Ascending aorta (tissue), 2 donors: ENCODE measurements around the gene TSPAN15. TPM values are rescaled to one million over a fixed set of nuclear protein-coding genes. Genes with fewer than 3 reads are reported as not detected.

ENCODE experiments used
- DNase-seq, 2 donors: peaks; one replicate each; pipeline ENCODE4 v3.0.0-alpha.2; 2019; ENCODE audit warnings: low spot score in 2 of 2
- H3K27ac ChIP-seq, 2 donors: fragments of 200-600 bp; sonication (generic); one replicate each; pipeline ENCODE4 v1.5.1; 2016 to 2017; ENCODE audit warnings: mild to moderate bottlenecking in 1 of 2
- H3K27me3 ChIP-seq: fragments of 200-600 bp; sonication (generic); one replicate; pipeline ENCODE4 v1.5.1; 2017
- H3K36me3 ChIP-seq, 2 donors: fragments of 200-600 bp; sonication (generic); one replicate each; pipeline ENCODE4 v1.5.1; 2016
- H3K4me1 ChIP-seq, 2 donors: fragments of 200-600 bp; sonication (generic); one replicate each; pipeline ENCODE4 v1.5.1; 2016 to 2017; ENCODE audit warnings: mild to moderate bottlenecking in 1 of 2
- H3K4me3 ChIP-seq, 2 donors: fragments of 200-600 bp; sonication (generic); one replicate each; pipeline ENCODE4 v1.5.1; 2016 to 2017; ENCODE audit warnings: mild to moderate bottlenecking in 1 of 2
- H3K9me3 ChIP-seq, 2 donors: fragments of 200-600 bp; sonication (generic); one replicate each; pipeline ENCODE4 v1.5.1; 2016
- CTCF ChIP-seq, 3 experiments: fragments of 200-600 bp in 2 of 3; fragments of 450-650 bp in 1 of 3; sonication (generic) in 2 of 3; IDR thresholded peaks; one replicate each; pipeline ENCODE4 v1.5.1; 2016 to 2019; ENCODE audit warnings: antibody characterized with exemption in 3 of 3, mild to moderate bottlenecking in 1 of 3, moderate library complexity in 1 of 3
- intact Hi-C: fragments of 100-400 bp; cut with DNase I; formaldehyde crosslinking; loops from one replicate; pipeline ENCODE4 v1.15.1; 2023
- total RNA-seq: library from RNA; depleted of rRNA; stranded (reverse); fragments of >200 nt; gene quantifications from one replicate; pipeline ENCODE4 v1.1.0, GENCODE V29; 2016

TSPAN15 gene
- total RNA-seq, 1 donor from 2014 or later: 31.9 TPM

DNA sequence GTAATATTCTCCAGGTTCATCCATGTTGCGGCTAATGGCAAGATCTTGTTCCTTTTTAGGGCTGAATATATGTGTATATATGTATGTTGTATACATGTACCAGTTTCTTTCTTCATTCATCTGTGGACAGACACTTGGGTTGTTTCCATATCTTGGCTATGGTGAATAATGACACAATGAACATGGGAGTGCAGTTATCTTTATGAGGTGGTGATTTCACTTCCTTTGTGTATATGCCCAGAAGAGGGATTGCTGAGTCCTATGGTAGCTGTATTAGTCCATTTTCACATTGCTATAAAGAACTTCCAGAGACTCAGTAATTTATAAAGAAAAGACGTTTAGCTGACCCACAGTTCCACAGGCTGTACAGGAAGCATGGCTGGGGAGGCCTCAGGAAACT lies 17.1 kb upstream of the TSPAN15 start:
- TF ChIP-seq CTCF (IDR thresholded peaks at IDR 0.05): no peak
- Histone ChIP-seq H3K9me3 (no peaks in the 10 kb centered on the region), H3K4me1 (peaks cover 0 to 1% of the 10 kb centered on the region in 2 donors), H3K4me3 (no peak overlapping the region), H3K27me3 (no peaks in the 10 kb centered on the region), H3K36me3 (no peaks in the 10 kb centered on the region), H3K27ac (no peak overlapping the region)
- no peak for DNase-seq
- intact Hi-C loops: no loop called here

DNA sequence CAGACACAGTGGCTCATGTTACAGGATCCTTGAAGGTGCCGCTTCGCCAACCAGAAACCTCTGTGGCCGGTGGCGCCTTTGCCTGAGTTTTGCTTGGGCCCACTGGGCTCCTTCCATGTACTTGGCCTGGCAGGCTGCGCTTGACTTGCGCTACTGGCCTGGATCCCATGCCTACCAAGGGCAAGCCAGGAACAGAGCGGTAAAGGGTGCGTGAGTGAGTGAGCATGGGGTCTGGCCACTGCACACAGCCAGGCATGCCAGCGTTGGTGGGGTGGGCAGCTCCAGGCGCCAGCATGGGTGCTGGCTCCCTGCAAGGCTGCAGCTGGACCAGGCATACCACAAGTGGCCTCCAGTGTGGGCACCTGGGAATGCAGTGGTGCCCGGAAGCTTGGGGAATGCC lies 16.3 kb upstream of the TSPAN15 start:
- no peaks in the 10 kb centered on the region for H3K36me3 ChIP-seq
- H3K27ac ChIP-seq: no peak overlapping the region
- intact Hi-C loops: no loop called here
- no peak for TF ChIP-seq CTCF (IDR thresholded peaks at IDR 0.05)
- peaks cover 0 to 4% of the 10 kb centered on the region in 2 donors for H3K4me1 ChIP-seq
- DNase-seq: no peak
- H3K4me3 ChIP-seq: no peak overlapping the region
- no peaks in the 10 kb centered on the region for H3K27me3 ChIP-seq
- H3K9me3 ChIP-seq: no peaks in the 10 kb centered on the region

- no peak overlapping the region for H3K4me3 ChIP-seq
- intact Hi-C loops: no loop called here
- H3K27ac ChIP-seq: no peak overlapping the region
- no peaks in the 10 kb centered on the region for H3K27me3 ChIP-seq
- no peaks in the 10 kb centered on the region for H3K36me3 ChIP-seq
- H3K4me1 ChIP-seq: peaks cover 0 to 4% of the 10 kb centered on the region in 2 donors
- DNase-seq: no peak
- TF ChIP-seq CTCF (IDR thresholded peaks at IDR 0.05): no peak
- H3K9me3 ChIP-seq: no peaks in the 10 kb centered on the region
Measured at GRCh38 chr10:69435966-69436520, 15.2 kb upstream of the TSPAN15 start.

GRCh38 chr10:69437321-69438259 lies 13.7 kb upstream of the TSPAN15 start:
- H3K9me3 ChIP-seq: no peaks in the 10 kb centered on the region
- intact Hi-C loops: no loop called here
- no peaks in the 10 kb centered on the region for H3K36me3 ChIP-seq
- no peak for DNase-seq
- TF ChIP-seq CTCF (IDR thresholded peaks at IDR 0.05): no peak
- peaks cover 0 to 4% of the 10 kb centered on the region in 2 donors for H3K4me1 ChIP-seq
- H3K27ac ChIP-seq: no peak overlapping the region
- no peak overlapping the region for H3K4me3 ChIP-seq
- H3K27me3 ChIP-seq: no peaks in the 10 kb centered on the region

GRCh38 chr10:69438536-69439349 lies 12.5 kb upstream of the TSPAN15 start:
- Histone ChIP-seq H3K4me1 (peaks cover 0 to 4% of the 10 kb centered on the region in 2 donors), H3K27me3 (no peaks in the 10 kb centered on the region), H3K9me3 (no peaks in the 10 kb centered on the region), H3K27ac (no peak overlapping the region), H3K4me3 (no peak overlapping the region), H3K36me3 (no peaks in the 10 kb centered on the region)
- intact Hi-C loops: no loop called here
- no peak for TF ChIP-seq CTCF (IDR thresholded peaks at IDR 0.05)
- no peak for DNase-seq
